Fibroblast of lung (primary cell): ENCODE measurements around the gene SDR42E1.

Source experiments
- CTCF ChIP-seq, 2 donors: IDR thresholded peaks in 1 of 2; conservative IDR thresholded peaks in 1 of 2; 1 replicate in 1 of 2; 2 replicates in 1 of 2; pipeline ENCODE4 v1.5.1; 2011 to 2012; ENCODE audit warnings: low read length in 2 of 2, control low read depth in 1 of 2, inconsistent platforms in 1 of 2, low read depth in 1 of 2, mild to moderate bottlenecking in 1 of 2
- EZH2 ChIP-seq: IDR thresholded peaks from 2 replicates; pipeline ENCODE4 v1.5.1; 2012; ENCODE audit warnings: low read length, control low read depth, mild to moderate bottlenecking; ENCODE audit errors: missing control alignments

GRCh38 chr16:82005027-82005830 lies 6.0 kb downstream of the SDR42E1 start:
- TF ChIP-seq CTCF (conservative IDR thresholded peaks at IDR 0.05 in 1 of 2, IDR thresholded peaks at IDR 0.05 in 1 of 2; ENCODE audit: low read depth in 1 of 2, low read length in 2 of 2) (no peak), EZH2 (no peak)
